ENCODE measurements around the gene PNRC2.

GRCh38 chr1:23995431-23995837 lies 35.8 kb downstream of the PNRC2 start:
- no peak for TF ChIP-seq SIN3A (IDR thresholded peaks at IDR 0.05; ENCODE audit: borderline replicate concordance, insufficient read depth, low read length)
- TF ChIP-seq TAF1 (IDR thresholded peaks at IDR 0.05; ENCODE audit: borderline replicate concordance, insufficient read depth, low read length), result no peak

Data from PFSK-1 (cell line).